Esophagus squamous epithelium (tissue), 4 donors: ENCODE measurements around the gene PCDH9.

Experiments
- POLR2A ChIP-seq, 4 donors: fragments of 450-650 bp; IDR thresholded peaks; one replicate each; pipeline ENCODE4 v1.6.1; 2017; ENCODE audit warnings: antibody characterized with exemption in 4 of 4, mild to moderate bottlenecking in 4 of 4, moderate library complexity in 3 of 4
- TF ChIP-seq, protein P1 (sequence below), 6 experiments: fragments of 450-650 bp in 4 of 6; fragments of 200-600 bp in 2 of 6; sonication (generic) in 2 of 6; IDR thresholded peaks; one replicate each; pipeline ENCODE4 v1.5.1; 2016 to 2019; ENCODE audit warnings: antibody characterized with exemption in 6 of 6, mild to moderate bottlenecking in 4 of 6, moderate library complexity in 4 of 6

DNA sequence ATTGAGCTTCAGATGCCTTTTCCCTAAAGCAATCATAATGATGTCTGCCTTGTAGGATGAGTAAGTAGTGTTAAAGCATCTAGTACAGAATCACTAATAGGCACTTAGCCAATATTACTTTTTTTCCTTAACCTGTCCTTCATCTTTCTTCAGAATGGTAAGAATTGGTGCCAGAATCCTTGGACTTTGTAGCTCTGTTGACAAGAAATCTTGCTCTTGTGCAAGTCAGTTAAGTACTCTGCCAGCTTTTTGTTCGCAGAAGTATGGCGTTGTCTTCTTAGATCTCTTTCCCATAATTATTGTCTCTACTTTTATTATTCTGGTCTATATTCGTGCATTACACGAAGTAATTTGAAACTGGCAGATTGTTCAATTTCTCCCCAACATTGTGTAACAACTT, 554.5 kb downstream of the PCDH9 start:
- TF ChIP-seq, protein P1, sequence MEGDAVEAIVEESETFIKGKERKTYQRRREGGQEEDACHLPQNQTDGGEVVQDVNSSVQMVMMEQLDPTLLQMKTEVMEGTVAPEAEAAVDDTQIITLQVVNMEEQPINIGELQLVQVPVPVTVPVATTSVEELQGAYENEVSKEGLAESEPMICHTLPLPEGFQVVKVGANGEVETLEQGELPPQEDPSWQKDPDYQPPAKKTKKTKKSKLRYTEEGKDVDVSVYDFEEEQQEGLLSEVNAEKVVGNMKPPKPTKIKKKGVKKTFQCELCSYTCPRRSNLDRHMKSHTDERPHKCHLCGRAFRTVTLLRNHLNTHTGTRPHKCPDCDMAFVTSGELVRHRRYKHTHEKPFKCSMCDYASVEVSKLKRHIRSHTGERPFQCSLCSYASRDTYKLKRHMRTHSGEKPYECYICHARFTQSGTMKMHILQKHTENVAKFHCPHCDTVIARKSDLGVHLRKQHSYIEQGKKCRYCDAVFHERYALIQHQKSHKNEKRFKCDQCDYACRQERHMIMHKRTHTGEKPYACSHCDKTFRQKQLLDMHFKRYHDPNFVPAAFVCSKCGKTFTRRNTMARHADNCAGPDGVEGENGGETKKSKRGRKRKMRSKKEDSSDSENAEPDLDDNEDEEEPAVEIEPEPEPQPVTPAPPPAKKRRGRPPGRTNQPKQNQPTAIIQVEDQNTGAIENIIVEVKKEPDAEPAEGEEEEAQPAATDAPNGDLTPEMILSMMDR (IDR thresholded peaks at IDR 0.05): no peak
- no peak for TF ChIP-seq POLR2A (IDR thresholded peaks at IDR 0.05)
